Epithelial cell of esophagus (primary cell): ENCODE results near the gene LINC00632.

Experiments
- DNase-seq: peaks from one replicate; pipeline ENCODE4 v3.0.0; 2010; ENCODE audit warnings: low read depth
- H3K4me3 ChIP-seq: 2 replicates; pipeline ENCODE4 v1.5.1; 2011; ENCODE audit warnings: mild to moderate bottlenecking, low read length, control low read depth
- TF ChIP-seq, protein P1 (sequence below): IDR thresholded peaks from 2 replicates; pipeline ENCODE4 v1.5.1; 2011; ENCODE audit warnings: low read depth, mild to moderate bottlenecking, low read length, control low read depth, inconsistent platforms; ENCODE audit not compliant: insufficient read depth; ENCODE audit errors: missing control alignments

Gene LINC00632

DNA sequence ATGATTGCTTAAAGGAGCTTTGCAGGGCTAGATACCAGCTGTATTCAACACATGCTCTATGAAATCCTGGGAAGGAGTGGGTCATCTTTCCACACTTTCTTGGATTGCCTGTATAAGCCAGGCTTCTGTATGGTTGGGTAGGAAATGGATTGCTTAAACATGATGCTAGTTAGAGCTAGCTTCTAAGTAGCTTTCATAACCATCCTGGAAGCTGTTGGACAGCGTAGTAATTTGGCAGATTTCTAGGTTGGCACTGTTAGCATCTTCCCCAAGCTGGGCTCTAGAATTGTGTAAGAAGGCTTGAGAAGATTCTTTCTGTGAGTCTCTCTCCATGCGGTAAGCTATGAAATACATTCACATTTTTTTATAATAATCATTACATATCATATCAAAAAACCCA lies 127.3 kb downstream of the LINC00632 start:
- TF ChIP-seq, protein P1, sequence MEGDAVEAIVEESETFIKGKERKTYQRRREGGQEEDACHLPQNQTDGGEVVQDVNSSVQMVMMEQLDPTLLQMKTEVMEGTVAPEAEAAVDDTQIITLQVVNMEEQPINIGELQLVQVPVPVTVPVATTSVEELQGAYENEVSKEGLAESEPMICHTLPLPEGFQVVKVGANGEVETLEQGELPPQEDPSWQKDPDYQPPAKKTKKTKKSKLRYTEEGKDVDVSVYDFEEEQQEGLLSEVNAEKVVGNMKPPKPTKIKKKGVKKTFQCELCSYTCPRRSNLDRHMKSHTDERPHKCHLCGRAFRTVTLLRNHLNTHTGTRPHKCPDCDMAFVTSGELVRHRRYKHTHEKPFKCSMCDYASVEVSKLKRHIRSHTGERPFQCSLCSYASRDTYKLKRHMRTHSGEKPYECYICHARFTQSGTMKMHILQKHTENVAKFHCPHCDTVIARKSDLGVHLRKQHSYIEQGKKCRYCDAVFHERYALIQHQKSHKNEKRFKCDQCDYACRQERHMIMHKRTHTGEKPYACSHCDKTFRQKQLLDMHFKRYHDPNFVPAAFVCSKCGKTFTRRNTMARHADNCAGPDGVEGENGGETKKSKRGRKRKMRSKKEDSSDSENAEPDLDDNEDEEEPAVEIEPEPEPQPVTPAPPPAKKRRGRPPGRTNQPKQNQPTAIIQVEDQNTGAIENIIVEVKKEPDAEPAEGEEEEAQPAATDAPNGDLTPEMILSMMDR = no peak
- no peak for DNase-seq

More for the DNA sequence above, 127.3 kb downstream of the LINC00632 start:
- H3K4me3 ChIP-seq = no peak overlapping the region
